ENCODE data around the gene ELP4. TPM values are rescaled to one million over a fixed set of nuclear protein-coding genes. Genes with fewer than 3 reads are reported as not detected.

ELP4 gene
- total RNA-seq, 1 experiment from 2014 or later, result 20.3 TPM

GRCh38 chr11:31711137-31711536 lies 201.6 kb downstream of the ELP4 start:
- TF ChIP-seq, protein P1, sequence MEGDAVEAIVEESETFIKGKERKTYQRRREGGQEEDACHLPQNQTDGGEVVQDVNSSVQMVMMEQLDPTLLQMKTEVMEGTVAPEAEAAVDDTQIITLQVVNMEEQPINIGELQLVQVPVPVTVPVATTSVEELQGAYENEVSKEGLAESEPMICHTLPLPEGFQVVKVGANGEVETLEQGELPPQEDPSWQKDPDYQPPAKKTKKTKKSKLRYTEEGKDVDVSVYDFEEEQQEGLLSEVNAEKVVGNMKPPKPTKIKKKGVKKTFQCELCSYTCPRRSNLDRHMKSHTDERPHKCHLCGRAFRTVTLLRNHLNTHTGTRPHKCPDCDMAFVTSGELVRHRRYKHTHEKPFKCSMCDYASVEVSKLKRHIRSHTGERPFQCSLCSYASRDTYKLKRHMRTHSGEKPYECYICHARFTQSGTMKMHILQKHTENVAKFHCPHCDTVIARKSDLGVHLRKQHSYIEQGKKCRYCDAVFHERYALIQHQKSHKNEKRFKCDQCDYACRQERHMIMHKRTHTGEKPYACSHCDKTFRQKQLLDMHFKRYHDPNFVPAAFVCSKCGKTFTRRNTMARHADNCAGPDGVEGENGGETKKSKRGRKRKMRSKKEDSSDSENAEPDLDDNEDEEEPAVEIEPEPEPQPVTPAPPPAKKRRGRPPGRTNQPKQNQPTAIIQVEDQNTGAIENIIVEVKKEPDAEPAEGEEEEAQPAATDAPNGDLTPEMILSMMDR (IDR thresholded peaks at IDR 0.05; ENCODE audit: unreplicated experiment), result no peak
- H3K4me3 Mint-ChIP-seq (ENCODE audit: low read depth, unreplicated experiment), result no peak overlapping the region

GRCh38 chr11:31712851-31713250 lies 203.3 kb downstream of the ELP4 start:
- BruUV-seq (replicated peaks), result no TSS peak
- no peak overlapping the region for H3K4me3 Mint-ChIP-seq (ENCODE audit: low read depth, unreplicated experiment)
- no peaks in the 10 kb centered on the region for H3K27me3 Mint-ChIP-seq (ENCODE audit: unreplicated experiment)
- no peaks in the 10 kb centered on the region for H3K36me3 Mint-ChIP-seq (ENCODE audit: insufficient read depth, unreplicated experiment)
- H3K9me3 Mint-ChIP-seq (ENCODE audit: low read depth, unreplicated experiment), result no peaks in the 10 kb centered on the region
- intact Hi-C loops (cut with micrococcal nuclease; ENCODE audit: unreplicated experiment), result no loop called here
- CTCF ChIA-PET, result no interaction called here
- no peaks in the 10 kb centered on the region for H3K4me1 Mint-ChIP-seq (ENCODE audit: low read depth, unreplicated experiment)
- H3K27ac Mint-ChIP-seq (ENCODE audit: unreplicated experiment), result no peak overlapping the region
- no peak for DNase-seq
- TF ChIP-seq, protein P1 (IDR thresholded peaks at IDR 0.05; ENCODE audit: unreplicated experiment), result no peak

More at GRCh38 chr11:31711137-31711536, 201.6 kb downstream of the ELP4 start:
- CTCF ChIA-PET, result interaction anchor here (0.5 kb wide), 1 partner anchor 234 kb away, joined by 5 read pairs; no protein-coding TSS in a partner anchor
- no peaks in the 10 kb centered on the region for H3K36me3 Mint-ChIP-seq (ENCODE audit: insufficient read depth, unreplicated experiment)
- no peaks in the 10 kb centered on the region for H3K9me3 Mint-ChIP-seq (ENCODE audit: low read depth, unreplicated experiment)
- H3K4me1 Mint-ChIP-seq (ENCODE audit: low read depth, unreplicated experiment), result no peaks in the 10 kb centered on the region
- BruUV-seq (replicated peaks), result no TSS peak
- H3K27me3 Mint-ChIP-seq (ENCODE audit: unreplicated experiment), result no peaks in the 10 kb centered on the region
- no peak overlapping the region for H3K27ac Mint-ChIP-seq (ENCODE audit: unreplicated experiment)
- intact Hi-C loops (cut with micrococcal nuclease; ENCODE audit: unreplicated experiment), result no loop called here
- DNase-seq, result no peak

- no peaks in the 10 kb centered on the region for H3K4me1 Mint-ChIP-seq (ENCODE audit: low read depth, unreplicated experiment)
- BruUV-seq (replicated peaks), result no TSS peak
- no peak overlapping the region for H3K4me3 Mint-ChIP-seq (ENCODE audit: low read depth, unreplicated experiment)
- no peak overlapping the region for H3K27ac Mint-ChIP-seq (ENCODE audit: unreplicated experiment)
- intact Hi-C loops (cut with micrococcal nuclease; ENCODE audit: unreplicated experiment), result no loop called here
- no peaks in the 10 kb centered on the region for H3K27me3 Mint-ChIP-seq (ENCODE audit: unreplicated experiment)
- no peaks in the 10 kb centered on the region for H3K36me3 Mint-ChIP-seq (ENCODE audit: insufficient read depth, unreplicated experiment)
- CTCF ChIA-PET, result no interaction called here
- DNase-seq, result no peak
- no peaks in the 10 kb centered on the region for H3K9me3 Mint-ChIP-seq (ENCODE audit: low read depth, unreplicated experiment)
- TF ChIP-seq, protein P1 (IDR thresholded peaks at IDR 0.05; ENCODE audit: unreplicated experiment), result no peak
Measured at GRCh38 chr11:31714840-31715239, 205.3 kb downstream of the ELP4 start.

- no peak overlapping the region for H3K27ac Mint-ChIP-seq (ENCODE audit: unreplicated experiment)
- H3K36me3 Mint-ChIP-seq (ENCODE audit: insufficient read depth, unreplicated experiment), result no peaks in the 10 kb centered on the region
- H3K4me3 Mint-ChIP-seq (ENCODE audit: low read depth, unreplicated experiment), result no peak overlapping the region
- no TSS peak for BruUV-seq (replicated peaks)
- TF ChIP-seq, protein P1 (IDR thresholded peaks at IDR 0.05; ENCODE audit: unreplicated experiment), result no peak
- H3K9me3 Mint-ChIP-seq (ENCODE audit: low read depth, unreplicated experiment), result no peaks in the 10 kb centered on the region
- CTCF ChIA-PET, result no interaction called here
- DNase-seq, result no peak
- intact Hi-C loops (cut with micrococcal nuclease; ENCODE audit: unreplicated experiment), result no loop called here
- no peaks in the 10 kb centered on the region for H3K27me3 Mint-ChIP-seq (ENCODE audit: unreplicated experiment)
- no peaks in the 10 kb centered on the region for H3K4me1 Mint-ChIP-seq (ENCODE audit: low read depth, unreplicated experiment)
Measured at GRCh38 chr11:31720225-31720624, 210.7 kb downstream of the ELP4 start.
